GM23248 (cell line): ENCODE data around the gene WBP4. TPM values are rescaled to one million over a fixed set of nuclear protein-coding genes. Genes with fewer than 3 reads are reported as not detected.
"Not testable (repeated sequence)": the region's sequence is repeated elsewhere in the genome, so short reads cannot be mapped to it uniquely, and the experiment has no call there.

Source experiments
- DNase-seq: peaks from one replicate; pipeline ENCODE4 v3.0.0-alpha.2; 2015
- H2AFZ ChIP-seq: fragments of 200-600 bp; sonication (generic); 2 replicates; pipeline ENCODE4 v1.6.1; 2016; ENCODE audit warnings: antibody characterized with exemption
- H3F3A ChIP-seq: fragments of 200-600 bp; sonication (generic); 2 replicates; pipeline ENCODE4 v1.6.1; 2016; ENCODE audit warnings: mild to moderate bottlenecking, antibody characterized with exemption, mixed run types; ENCODE audit not compliant: insufficient read depth
- H3K27ac ChIP-seq: fragments of 200-600 bp; sonication (generic); 2 replicates; pipeline ENCODE4 v1.5.1; 2016; ENCODE audit warnings: mild to moderate bottlenecking
- H3K27me3 ChIP-seq: fragments of 200-600 bp; sonication (generic); replicated peaks from 2 replicates; pipeline ENCODE4 v1.6.1; 2016; ENCODE audit warnings: mild to moderate bottlenecking; ENCODE audit not compliant: insufficient read depth
- H3K36me3 ChIP-seq: fragments of 200-600 bp; sonication (generic); 2 replicates; pipeline ENCODE4 v1.6.1; 2016; ENCODE audit warnings: low read depth, mild to moderate bottlenecking
- H3K4me1 ChIP-seq: fragments of 200-600 bp; sonication (generic); 2 replicates; pipeline ENCODE4 v1.6.1; 2016; ENCODE audit warnings: mild to moderate bottlenecking; ENCODE audit not compliant: insufficient read depth
- H3K4me2 ChIP-seq: fragments of 200-600 bp; sonication (generic); one replicate; pipeline ENCODE4 v1.6.1; 2016; ENCODE audit warnings: mild to moderate bottlenecking; ENCODE audit not compliant: unreplicated experiment
- H3K4me3 ChIP-seq: fragments of 200-600 bp; sonication (generic); 2 replicates; pipeline ENCODE4 v1.5.1; 2016; ENCODE audit warnings: mild to moderate bottlenecking
- H3K79me2 ChIP-seq: fragments of 200-600 bp; sonication (generic); 2 replicates; pipeline ENCODE4 v1.6.1; 2016; ENCODE audit warnings: mild to moderate bottlenecking; ENCODE audit not compliant: insufficient read depth
- H3K9ac ChIP-seq: fragments of 200-600 bp; sonication (generic); 2 replicates; pipeline ENCODE4 v1.6.1; 2016; ENCODE audit warnings: mild to moderate bottlenecking
- H3K9me2 ChIP-seq: fragments of 200-600 bp; sonication (generic); 2 replicates; pipeline ENCODE4 v1.6.1; 2016; ENCODE audit warnings: mixed run types, mild to moderate bottlenecking, moderate library complexity; ENCODE audit not compliant: insufficient read depth
- H3K9me3 ChIP-seq: fragments of 200-600 bp; sonication (generic); one replicate; pipeline ENCODE4 v1.6.1; 2017; ENCODE audit warnings: low read depth
- H4K20me1 ChIP-seq: fragments of 200-600 bp; sonication (generic); 2 replicates; pipeline ENCODE4 v1.6.0; 2016; ENCODE audit not compliant: insufficient read depth
- EZH2 ChIP-seq: fragments of 200-600 bp; sonication (generic); IDR thresholded peaks from 2 replicates; pipeline ENCODE4 v1.6.1; 2018; ENCODE audit warnings: antibody characterized with exemption, mild to moderate bottlenecking; ENCODE audit not compliant: insufficient read depth, poor library complexity, severe bottlenecking
- EZH2phosphoT487 ChIP-seq: fragments of 200-600 bp; sonication (generic); IDR thresholded peaks from 2 replicates; pipeline ENCODE4 v1.6.1; 2018; ENCODE audit warnings: antibody characterized with exemption, moderate library complexity, mild to moderate bottlenecking, low read depth; ENCODE audit not compliant: insufficient read depth
- WGBS, 2 experiments: methylation state at CpG; one replicate each; pipeline ENCODE4 v1.1.6; 2015 to 2017; ENCODE audit warnings: low lambda C conversion rate in 2 of 2, low coverage in 1 of 2; ENCODE audit errors: missing lambda C conversion rate in 2 of 2; 5-methylcytosine and 5-hydroxymethylcytosine counted together
- in situ Hi-C: fragments of 300-500 bp; cut with MboI; formaldehyde crosslinking; loops from 2 replicates; pipeline ENCODE4 v1.15.0; 2020
- polyA plus RNA-seq: library from polyadenylated mRNA; unstranded; fragments of >200 nt; fragmentation: Nextera tagmentation; extraction: Ambion mirVana; gene quantifications from 2 replicates; pipeline ENCODE4 v1.2.1, GENCODE V29; 2016
- total RNA-seq: library from RNA; depleted of rRNA; stranded (reverse); fragments of >200 nt; shearing (Covaris generic); gene quantifications from 2 replicates; pipeline ENCODE4 v1.2.3, GENCODE V29; 2014

The WBP4 gene
- total and polyA plus RNA-seq, 2 experiments from 2014 or later, result 11.8 to 14.0 TPM

GRCh38 chr13:41077475-41077874 lies 16.2 kb downstream of the WBP4 start:
- Histone ChIP-seq H4K20me1 (no peaks in the 10 kb centered on the region), H3K9ac (no peak overlapping the region), H3K9me2 (no peaks in the 10 kb centered on the region), H3K4me1 (no peaks in the 10 kb centered on the region), H3K9me3 (no peaks in the 10 kb centered on the region), H3K27me3 (no peaks in the 10 kb centered on the region), H3K27ac (no peak overlapping the region), H3K79me2 (no peaks in the 10 kb centered on the region), H3K4me3 (no peak overlapping the region), H2AFZ (no peak overlapping the region), H3F3A (no peaks in the 10 kb centered on the region), H3K36me3 (peaks cover 43% of the 10 kb centered on the region), H3K4me2 (no peak overlapping the region)
- TF ChIP-seq EZH2, result no peak
- no peak for TF ChIP-seq EZH2phosphoT487
- in situ Hi-C loops, result no loop called here
- no peak for DNase-seq
- 97 to 98% methylated on average over 3 of the region's 3 CpGs for WGBS, 2 experiments

- peaks cover 35% of the 10 kb centered on the region for H3K36me3 ChIP-seq
Measured at GRCh38 chr13:41079725-41080124, 18.4 kb downstream of the WBP4 start.

GRCh38 chr13:41085961-41086585 lies 24.8 kb downstream of the WBP4 start:
- TF ChIP-seq EZH2phosphoT487 (no peak), EZH2 (no peak)
- DNase-seq, result no peak
- Histone ChIP-seq H2AFZ (no peak overlapping the region), H3K9ac (no peak overlapping the region), H3K27me3 (no peaks in the 10 kb centered on the region), H3K9me2 (no peaks in the 10 kb centered on the region), H3K36me3 (peaks cover 6% of the 10 kb centered on the region; the same call in 1 of the 2 replicates), H3K4me3 (no peak overlapping the region), H3K4me2 (no peak overlapping the region), H3K27ac (no peak overlapping the region), H3K79me2 (no peaks in the 10 kb centered on the region), H3K4me1 (no peaks in the 10 kb centered on the region), H3F3A (peaks cover 4% of the 10 kb centered on the region; the same call in 1 of the 2 replicates), H3K9me3 (no peaks in the 10 kb centered on the region), H4K20me1 (no peaks in the 10 kb centered on the region)
- in situ Hi-C loops, result loop anchor here (10.0 kb wide), 1 partner anchor 109 kb away; the partner anchor contains the start of gene KBTBD7
- 50 to 51% methylated on average over 2 of the region's 2 CpGs for WGBS, 2 experiments

More at GRCh38 chr13:41079725-41080124, 18.4 kb downstream of the WBP4 start:
- Histone ChIP-seq H3F3A (no peaks in the 10 kb centered on the region), H3K4me1 (no peaks in the 10 kb centered on the region), H3K27ac (no peak overlapping the region), H3K79me2 (no peaks in the 10 kb centered on the region), H3K27me3 (no peaks in the 10 kb centered on the region), H2AFZ (no peak overlapping the region), H3K9ac (no peak overlapping the region), H3K4me3 (no peak overlapping the region), H3K9me3 (no peaks in the 10 kb centered on the region), H3K4me2 (no peak overlapping the region), H3K9me2 (no peaks in the 10 kb centered on the region), H4K20me1 (no peaks in the 10 kb centered on the region)
- in situ Hi-C loops, result loop anchor here (10.0 kb wide), 1 partner anchor 115 kb away; the partner anchor contains the start of gene KBTBD7
- 96 to 99% methylated on average over 4 of the region's 4 CpGs for WGBS, 2 experiments
- no peak for TF ChIP-seq EZH2phosphoT487
- no peak for TF ChIP-seq EZH2
- no peak for DNase-seq

GRCh38 chr13:41095681-41096080 lies 34.4 kb downstream of the WBP4 start:
- H3K27ac ChIP-seq, H2AFZ ChIP-seq, H3K9me3 ChIP-seq, H3F3A ChIP-seq, H3K4me1 ChIP-seq, H3K36me3 ChIP-seq, H3K9ac ChIP-seq, H3K79me2 ChIP-seq, in situ Hi-C loops, H4K20me1 ChIP-seq, H3K9me2 ChIP-seq, H3K4me2 ChIP-seq, DNase-seq, H3K4me3 ChIP-seq, H3K27me3 ChIP-seq: not testable (repeated sequence)
- 67 to 89% methylated on average over 2 of the region's 2 CpGs for WGBS, 2 experiments
